ENCODE measurements around the gene CEP112.
"Not testable (repeated sequence)": the region's sequence is repeated elsewhere in the genome, so short reads cannot be mapped to it uniquely, and the experiment has no call there.

Gene CEP112

DNA sequence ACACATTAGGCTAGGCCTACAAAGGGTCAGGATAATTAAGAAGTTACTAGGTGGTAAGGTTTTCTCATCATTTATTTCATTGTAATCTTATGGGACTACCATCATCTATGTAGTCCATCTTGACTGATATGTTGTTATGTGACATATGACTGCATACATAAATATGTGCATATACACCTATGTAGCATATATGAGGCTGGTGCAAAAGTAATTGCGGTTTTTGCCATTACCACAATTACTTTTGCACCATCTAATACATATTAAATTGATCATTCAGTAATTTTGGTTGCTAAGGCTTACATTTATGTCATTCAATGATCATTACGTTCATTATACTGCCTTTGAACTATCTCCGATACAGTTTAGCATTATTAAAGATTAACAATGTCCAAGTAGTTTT lies 462.7 kb downstream of the CEP112 start:
- no peak for DNase-seq (ENCODE audit: low read depth)

DNA sequence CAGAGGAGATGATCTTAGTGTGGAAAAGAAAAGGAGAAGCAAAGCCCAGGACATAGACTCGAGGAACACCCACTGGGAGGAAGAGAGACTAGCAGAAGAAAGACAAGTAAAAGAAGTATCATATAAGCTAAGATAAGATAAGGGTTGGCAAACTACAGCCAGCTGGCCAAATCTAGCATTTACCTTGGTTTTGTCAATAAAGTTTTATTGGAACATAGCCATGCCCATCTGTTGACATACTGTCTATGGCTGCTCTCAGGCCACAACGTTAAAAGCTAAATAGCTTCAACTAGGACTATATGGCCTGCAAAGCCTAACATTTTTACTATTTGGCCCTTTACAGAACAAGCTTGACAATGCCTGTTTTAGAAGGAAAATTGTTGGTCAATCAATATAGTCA lies 464.1 kb downstream of the CEP112 start:
- DNase-seq (ENCODE audit: low read depth): no peak

DNA sequence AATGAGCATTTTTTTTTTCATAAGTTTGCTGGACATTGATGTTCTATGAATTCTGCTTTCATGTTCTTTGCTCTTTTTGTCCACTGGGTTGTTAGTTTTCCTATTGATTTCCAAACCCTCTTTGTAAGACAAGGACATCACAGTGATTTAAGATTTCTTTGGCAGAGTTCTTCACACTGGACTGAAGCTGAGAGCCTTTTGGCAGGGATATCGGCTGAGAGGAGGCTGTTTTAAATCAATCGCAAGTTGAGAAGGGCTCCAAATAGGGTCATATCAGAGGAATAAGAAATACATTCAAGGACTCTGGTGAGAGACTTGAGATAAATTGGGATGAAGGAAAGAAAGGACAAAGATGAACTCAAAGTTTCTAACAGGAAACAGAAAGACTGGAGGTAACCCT lies 464.7 kb downstream of the CEP112 start:
- no peak for DNase-seq (ENCODE audit: low read depth)

DNA sequence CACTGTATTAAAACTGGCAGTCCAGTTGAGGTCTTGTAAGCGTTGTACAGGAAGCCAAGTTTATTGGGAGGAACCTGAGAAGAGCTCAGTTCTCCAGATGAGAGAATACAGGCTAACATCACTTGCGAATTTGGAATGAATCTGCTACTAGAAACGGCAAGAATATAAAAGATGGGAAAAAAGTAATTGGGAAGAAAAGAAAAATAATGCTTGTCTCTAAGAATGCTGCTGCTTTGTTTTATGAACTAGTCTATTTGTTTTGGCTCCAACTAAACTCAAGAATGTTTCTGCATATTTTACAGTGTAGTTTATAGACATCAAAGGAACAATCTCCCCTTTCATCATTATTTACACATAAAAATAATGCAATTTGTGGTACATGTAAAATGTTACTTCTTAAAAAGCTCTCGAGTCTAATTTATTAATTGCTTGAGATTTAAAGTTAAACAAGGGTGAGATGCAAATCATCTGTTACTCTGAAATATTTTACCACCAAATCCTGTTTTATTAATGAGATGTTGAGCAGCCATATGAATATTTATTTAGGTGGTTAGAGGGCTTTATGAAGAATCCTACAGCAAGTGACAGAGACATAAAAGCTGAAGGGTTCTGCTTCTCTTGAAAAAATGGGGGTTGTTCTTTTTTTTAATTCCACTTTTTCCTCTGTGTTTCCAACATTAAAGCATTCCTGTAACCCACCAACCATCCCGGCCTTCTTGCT lies 468.3 kb downstream of the CEP112 start:
- DNase-seq (ENCODE audit: low read depth): peak; percentile 21

DNA sequence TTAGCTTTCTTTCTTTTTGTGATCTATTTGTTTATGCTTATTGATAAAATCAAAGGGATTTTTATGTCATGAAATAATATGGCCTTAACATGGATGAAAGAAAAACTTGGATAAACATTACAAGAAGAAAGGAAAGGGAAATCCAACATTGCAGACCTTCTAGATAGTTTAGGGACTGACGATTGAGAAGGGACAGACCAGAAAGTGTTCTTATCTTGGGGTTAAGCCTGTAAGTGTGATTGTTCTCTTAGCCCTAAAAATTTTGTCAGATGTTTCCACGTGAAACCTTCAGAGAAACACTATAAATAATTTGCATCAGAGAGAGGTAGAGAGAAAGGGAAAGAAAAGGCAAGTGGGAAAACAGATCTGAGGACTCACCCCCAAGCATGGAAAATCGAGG lies 473.3 kb downstream of the CEP112 start:
- no peak for DNase-seq (ENCODE audit: low read depth)

DNA sequence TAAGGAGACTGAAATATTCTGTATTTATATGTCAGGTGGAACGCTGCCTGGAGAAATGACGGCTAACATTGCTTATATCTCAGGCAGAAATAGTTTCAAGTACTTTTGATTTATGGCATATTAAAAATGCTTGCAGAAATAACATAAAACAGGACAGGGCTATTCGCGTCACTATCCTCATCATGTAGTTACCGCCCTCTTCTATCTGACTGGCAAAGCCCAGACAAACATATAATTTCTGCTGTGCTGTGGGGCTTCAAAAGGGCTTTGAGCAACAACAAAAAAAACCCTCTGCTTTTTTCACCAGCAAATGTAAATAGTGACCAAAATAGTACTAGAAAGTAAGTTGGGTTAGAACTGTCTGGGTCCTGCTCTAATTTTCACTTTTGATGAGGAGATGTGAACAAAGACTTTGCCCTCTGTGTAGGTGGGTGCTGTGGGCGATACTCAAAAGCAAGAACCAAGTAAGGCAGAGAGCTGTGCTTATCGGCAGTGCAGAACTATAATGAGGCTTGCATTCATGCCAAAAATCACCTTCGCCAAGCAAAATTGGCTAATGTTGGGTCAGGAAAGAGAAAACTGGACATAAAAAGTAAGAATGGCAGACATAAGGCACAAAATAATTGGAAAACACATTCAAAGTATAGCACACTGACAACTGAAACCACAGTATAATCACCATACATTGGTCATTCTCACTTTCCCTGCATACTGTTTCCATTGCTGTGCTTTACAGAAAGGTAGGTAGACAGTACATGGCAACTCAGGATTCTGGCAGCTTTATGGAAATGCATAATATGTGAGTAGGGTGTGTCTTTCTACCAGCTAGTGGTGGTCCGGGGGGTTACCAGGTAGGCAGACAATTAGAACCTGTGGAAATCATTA lies 479.3 kb downstream of the CEP112 start:
- DNase-seq (ENCODE audit: low read depth): no peak

DNA sequence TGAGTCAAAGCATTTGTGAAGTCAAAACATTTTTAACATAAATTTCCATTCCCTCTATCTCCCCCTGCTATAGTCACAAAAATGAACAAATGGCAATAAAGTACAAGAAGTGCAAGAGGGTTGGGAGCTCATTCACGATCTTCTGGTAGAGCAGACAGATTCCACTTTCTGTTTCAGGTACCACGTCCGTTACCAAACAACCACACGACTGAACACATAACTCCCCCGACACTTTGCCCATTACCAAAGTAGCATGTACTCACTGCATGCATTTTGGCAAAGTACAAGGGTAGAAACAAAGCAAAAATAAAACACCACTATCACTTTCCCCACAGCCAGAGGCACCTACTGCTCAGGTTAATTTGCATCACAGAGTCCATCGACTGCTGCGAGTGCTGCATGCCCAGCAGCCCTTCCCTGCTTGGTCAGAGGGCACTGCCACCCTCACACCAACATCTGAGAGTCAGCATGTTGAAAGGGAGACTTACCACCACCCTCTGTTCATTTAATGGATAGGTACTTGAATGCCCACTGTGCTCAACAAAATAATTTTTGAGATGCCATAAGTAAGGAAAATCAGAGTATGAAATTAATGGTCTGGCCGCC lies 480.2 kb downstream of the CEP112 start:
- no peak for DNase-seq (ENCODE audit: low read depth)

DNA sequence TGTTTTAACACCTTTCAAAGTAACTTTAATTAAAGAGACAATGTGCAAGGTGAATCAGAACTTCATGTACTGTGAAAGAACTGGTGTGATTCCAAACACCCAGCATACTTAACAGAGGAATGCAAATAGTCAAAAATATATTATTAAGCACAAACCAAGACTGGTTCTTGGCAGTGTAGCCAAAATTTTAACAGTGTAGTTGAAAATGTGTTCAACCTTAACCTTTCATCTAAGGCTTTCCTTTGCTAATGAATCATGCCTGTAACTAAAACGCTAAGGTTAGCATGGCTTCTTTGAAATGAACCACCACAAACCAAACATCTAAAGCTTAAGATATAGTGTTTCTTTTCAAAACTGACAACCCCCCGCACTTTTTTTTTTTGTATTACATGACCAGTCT lies 484.2 kb downstream of the CEP112 start:
- no peak for DNase-seq (ENCODE audit: low read depth)

DNA sequence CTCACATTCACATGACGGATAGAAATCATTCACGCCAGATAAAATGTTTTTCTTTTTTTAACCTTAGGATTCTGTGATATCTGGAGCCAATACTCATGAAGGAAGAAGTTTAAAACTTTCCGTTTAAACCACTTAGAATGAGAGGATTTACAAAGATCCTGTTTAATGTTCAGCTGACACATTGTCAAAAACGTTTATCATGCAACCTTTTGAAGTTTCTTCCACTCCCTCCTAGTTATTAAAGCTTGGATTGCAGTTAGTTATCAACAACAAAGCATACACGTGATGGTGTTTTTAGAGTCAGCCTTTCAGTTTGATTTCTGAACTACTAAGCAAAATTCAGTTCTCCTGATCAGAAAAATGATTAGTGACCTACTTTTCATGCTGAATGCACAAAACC lies 487.2 kb downstream of the CEP112 start:
- no peak for DNase-seq (ENCODE audit: low read depth)

DNA sequence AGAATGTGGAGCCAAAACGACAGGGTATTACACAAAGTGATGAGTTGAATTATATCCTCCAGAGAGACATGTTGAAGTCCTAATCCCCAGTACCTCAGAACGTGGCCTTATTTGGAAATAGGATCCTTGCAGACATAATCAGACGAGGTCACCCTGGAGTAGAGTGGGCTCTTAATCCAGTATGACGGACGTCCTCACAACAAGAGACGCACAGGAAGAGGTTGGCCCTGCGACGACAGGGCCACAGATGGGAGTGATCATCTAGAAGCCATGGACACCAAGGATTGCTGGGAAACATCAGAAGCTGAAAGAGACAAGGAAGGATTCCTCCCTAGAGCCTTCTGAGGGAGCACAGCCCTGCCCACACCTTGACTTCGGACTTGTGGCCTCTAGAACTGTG lies 488.0 kb downstream of the CEP112 start:
- DNase-seq (ENCODE audit: low read depth): no peak

DNA sequence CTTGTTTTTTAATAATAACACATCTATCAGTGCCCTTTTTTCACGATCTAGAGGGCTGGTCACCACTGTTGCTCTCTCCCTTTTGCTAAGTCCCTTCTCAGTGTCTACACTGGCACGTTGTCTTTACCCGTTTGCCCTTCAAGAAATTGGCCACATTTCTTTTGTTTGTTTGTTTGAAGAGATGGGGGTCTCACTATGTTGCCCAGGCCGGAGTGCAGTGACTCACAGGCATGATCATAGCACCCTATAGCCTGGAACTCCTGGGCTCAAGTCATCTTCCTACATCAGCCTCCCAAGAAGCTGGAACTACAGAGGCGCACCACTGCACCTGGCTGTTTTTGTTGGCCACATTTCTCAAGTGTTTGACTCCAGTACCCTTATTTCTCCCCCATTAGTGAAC lies 492.5 kb downstream of the CEP112 start:
- no peak for DNase-seq (ENCODE audit: low read depth)

DNA sequence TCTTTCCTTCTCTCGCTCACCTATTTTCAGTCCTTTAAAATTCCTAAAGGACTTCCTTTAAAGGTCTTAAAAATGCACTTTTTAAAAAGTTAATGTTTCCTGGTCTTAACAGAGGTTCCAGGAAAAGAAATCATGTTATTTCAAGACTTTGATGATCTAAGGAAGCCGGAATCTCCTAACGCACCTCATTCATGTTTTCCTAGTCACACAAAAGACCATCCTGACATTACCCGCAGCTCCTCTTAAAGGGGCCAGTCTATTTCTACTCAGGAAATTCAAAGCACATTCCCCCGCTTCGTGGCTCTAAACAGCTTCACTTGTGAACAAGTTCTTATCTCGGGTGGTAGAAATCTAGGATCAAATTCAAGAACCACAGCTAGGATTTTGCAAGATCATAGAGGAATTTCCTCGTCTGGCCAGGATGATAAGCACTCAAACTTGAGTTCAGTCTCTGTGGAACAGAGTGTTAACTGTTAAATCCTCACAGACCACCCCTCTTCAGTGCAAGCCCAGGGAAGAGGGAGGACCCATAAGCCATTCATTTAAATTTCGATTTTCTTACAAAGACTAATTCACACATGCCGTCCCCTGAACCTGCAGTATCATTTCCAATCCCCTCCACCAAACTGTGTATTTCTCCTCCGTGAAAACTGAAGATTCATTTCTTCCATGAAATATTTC lies 493.4 kb downstream of the CEP112 start:
- no peak for DNase-seq (ENCODE audit: low read depth)

DNA sequence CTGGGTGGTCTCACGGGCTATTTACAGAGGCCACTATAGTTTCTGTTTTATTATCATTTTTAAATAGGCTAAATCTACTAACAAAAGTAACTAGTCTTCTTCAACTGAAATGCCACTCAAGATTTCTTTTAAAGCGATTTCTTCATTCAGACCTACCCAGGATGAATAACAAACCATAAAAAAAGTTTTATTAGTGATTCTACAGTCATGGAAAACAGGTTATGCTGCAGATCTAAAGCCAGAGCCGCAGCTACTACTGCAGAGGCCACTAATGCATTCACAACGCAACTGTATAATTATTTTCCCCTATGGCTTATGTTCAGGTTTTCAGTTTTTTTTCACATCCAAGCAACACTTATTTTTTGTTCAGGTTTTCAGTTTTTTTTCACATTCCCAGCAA lies 494.3 kb downstream of the CEP112 start:
- DNase-seq (ENCODE audit: low read depth): no peak

DNA sequence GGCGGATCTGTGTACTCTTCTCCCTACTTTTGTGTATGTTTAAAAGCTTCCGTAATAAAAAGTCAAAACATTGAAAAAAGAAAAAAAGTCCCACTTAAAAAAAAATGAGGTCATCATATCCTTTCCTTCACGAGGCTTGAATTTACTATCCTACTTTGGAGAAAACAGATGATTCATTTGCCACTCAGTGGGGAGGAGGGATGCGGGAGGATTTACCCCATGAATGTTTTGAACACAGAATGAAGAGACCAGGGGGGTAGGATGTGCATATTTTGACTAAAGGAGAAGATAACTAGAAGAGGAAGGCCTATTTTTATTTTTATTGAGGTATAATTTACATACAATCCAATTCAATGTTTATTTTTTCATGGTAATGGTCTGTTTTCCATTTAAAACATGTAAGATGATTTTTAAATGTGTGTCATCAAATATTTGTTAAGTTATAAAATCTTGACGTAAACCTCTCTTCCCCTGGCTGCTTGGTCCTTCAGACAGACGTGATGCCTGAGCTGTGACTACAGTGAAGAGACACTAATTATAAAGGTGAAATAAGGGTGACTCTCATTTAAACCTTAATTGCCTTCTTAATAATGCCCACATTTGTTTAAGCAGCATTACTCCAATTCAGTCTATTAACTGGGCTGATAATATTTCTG lies 495.1 kb downstream of the CEP112 start:
- no peak for DNase-seq (ENCODE audit: low read depth)

DNA sequence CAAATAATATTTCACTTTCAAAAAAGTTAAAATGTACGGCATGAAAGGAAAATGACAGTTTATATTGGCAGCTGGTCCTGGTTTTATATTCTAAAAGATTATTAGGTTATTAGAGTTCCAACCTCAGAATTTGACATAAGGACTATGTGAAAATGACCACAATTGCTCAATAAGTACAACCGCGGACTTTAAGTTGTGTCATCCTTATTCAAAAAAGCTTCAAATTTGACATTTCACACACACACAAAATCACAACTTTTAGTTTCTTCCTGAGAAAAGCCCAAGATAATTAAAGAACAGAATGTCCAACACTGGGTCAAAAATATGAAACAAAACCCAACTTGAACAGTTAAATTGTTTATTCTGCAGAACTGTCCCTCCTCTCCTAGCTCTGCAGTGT lies 497.3 kb downstream of the CEP112 start:
- no peak for DNase-seq (ENCODE audit: low read depth)

DNA sequence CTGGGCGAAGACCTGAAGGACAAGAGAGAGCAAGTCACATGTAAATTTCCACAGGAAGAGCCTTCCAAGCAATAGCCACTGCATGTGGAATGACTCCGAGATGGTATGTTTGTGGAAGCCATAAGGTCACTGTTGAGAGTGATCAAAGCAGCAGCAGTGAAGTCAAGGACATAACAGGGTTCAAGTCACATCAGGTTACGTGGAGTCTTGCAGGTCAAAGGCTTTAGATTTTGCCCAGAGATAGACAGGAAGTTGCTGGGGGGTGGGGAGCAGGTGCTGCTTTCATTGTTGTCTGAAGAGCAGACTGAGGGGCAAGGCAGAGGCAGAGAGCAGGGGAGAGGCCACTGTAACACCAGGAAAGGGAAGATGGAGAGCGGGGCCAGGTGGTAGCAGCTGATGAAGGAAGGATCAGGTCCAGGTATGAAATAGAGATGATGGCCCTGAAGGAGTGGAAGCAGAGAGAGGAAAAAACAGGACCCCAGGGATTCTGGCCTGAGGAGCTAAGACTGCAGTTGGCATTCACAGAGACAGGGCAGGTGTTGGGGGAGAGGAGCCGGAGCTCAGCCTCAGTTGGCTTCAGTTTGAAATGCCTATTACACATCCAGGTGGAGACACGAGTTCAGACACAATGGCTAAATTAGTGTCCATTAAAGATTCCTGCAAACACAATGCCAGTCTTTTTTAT lies 501.2 kb downstream of the CEP112 start:
- no peak for DNase-seq (ENCODE audit: low read depth)

DNA sequence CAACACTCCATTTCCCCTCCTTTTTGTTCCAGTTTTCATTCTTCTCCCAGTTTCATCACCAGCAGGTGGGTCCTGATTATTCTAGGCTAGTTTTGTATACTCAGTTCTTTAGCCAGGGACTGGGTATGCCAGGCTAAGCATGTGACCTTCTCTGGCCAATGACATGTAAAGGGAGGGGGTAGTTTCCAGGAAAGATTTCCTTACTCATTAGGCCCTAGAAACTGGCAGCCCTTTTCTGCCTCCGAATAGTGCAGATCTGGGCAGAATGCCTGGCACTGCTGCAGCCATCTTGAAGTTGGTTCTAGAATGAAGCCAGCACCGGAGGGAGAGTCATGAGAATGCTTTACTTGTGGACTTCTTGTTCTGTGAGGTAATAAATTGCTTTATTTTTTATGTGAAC lies 503.6 kb downstream of the CEP112 start:
- no peak for DNase-seq (ENCODE audit: low read depth)

DNA sequence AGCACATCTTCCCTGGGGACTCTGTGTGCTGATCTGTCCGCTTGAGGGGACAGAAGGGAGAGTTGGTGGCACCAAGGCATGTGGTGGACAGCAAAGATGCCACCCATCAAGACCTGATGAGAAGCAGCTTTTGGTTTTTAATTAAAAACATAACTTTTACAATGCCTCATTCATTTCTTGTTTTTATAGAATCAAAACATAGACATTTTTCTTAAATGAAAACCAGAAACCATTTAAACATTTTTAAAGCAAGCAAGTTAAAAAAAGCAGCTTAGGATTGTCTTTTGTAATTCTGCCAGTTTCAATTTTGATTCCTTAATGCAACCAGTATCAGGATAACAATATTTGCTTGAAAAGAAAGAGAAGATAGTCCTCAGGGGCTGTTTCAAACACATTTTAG lies 506.8 kb downstream of the CEP112 start:
- DNase-seq (ENCODE audit: low read depth): no peak

DNA sequence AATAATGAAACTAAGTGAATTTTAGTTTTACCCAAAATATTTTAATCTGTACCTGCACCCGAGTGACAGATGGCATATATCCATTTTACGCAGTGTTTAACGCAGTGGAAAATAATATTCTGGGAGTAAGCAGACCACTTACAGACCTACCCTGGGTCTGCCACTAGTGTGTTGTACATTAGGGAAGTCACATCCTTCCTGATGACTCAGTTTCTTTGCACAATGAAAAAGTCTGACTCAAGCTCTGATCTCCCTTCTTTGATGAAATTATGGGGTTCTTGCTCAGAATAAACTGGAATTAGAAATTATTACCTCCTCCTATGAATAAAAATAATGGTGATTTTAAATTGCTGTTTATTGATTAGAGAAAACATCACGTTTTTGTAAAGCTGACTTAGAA lies 507.3 kb downstream of the CEP112 start:
- DNase-seq (ENCODE audit: low read depth): no peak

DNA sequence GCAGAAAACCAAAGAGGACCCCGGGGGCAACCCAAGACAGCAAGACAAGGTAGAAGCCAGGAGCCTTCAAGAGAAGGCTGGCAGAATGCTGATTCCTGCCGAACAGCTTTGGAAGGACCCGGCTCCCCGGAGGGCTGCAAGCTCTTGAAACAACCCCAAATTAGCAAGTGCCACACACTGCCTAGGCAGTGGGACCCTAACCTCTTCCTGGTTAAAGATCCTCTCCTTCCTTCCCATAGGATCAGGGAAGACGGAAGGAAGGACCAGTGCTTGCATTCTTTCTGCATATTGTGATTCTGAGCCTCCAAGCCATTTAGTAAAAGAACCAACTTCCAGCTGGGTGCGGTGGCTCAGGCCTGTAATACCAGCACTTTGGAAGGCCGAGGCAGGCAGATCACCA lies 508.5 kb downstream of the CEP112 start:
- no peak for DNase-seq (ENCODE audit: low read depth)

DNA sequence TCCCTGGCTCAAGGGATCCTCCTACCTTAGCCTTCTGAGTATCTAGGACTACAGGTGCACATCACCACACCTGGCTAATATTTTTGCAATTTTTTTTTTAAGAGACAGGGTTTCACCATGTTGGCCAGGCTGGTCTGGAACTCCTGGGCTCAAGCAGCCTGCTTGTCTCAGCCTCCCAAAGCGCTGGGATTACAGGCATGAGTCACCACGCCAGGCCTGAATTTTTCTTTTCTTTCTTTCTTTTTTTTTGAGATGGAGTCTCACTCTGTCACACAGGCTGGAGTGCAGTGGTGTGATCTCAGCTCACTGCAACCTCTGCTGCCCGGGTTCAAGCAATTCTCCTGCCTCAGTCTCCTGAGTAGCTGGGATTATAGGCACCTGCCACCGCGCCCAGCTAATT lies 510.2 kb downstream of the CEP112 start:
- DNase-seq (ENCODE audit: low read depth): not testable (repeated sequence)
